Adrenal gland (tissue), 12 donors: ENCODE data around the gene FSD2. TPM values are rescaled to one million over a fixed set of nuclear protein-coding genes. Genes with fewer than 3 reads are reported as not detected.

Experiments
- DNase-seq, 7 donors: peaks; one replicate each; pipeline ENCODE4 v3.0.0-alpha.2; 2019 to 2020
- H3K27ac ChIP-seq, 5 donors: fragments of 200-600 bp; sonication (generic) in 4 of 5; 1 replicate in 3 of 5; 2 replicates in 2 of 5; pipeline versions ENCODE4 v1.5.1 to v1.8.0; 2016 to 2020; ENCODE audit warnings: mild to moderate bottlenecking in 1 of 5
- H3K27me3 ChIP-seq: fragments of 200-600 bp; 2 replicates; pipeline ENCODE4 v1.8.0; 2021
- H3K36me3 ChIP-seq, 2 donors: fragments of 200-600 bp; replicated peaks in 1 of 2; 1 replicate in 1 of 2; 2 replicates in 1 of 2; pipeline versions ENCODE4 v1.5.1 to v1.8.0; 2018 to 2022
- H3K4me1 ChIP-seq, 2 donors: fragments of 200-600 bp; replicated peaks in 1 of 2; 1 replicate in 1 of 2; 2 replicates in 1 of 2; pipeline versions ENCODE4 v1.5.1 to v1.8.0; 2018 to 2021
- H3K4me3 ChIP-seq, 4 donors: fragments of 200-600 bp; sonication (generic) in 3 of 4; one replicate each; pipeline ENCODE4 v1.5.1; 2016 to 2018
- H3K9me3 ChIP-seq, 3 donors: fragments of 200-600 bp; sonication (generic) in 1 of 3; replicated peaks in 1 of 3; 1 replicate in 2 of 3; 2 replicates in 1 of 3; pipeline versions ENCODE4 v1.5.1 to v1.8.0; 2016 to 2021
- POLR2A ChIP-seq, 2 donors: fragments of 450-650 bp; IDR thresholded peaks; one replicate each; pipeline ENCODE4 v1.6.1; 2017; ENCODE audit warnings: antibody characterized with exemption in 2 of 2, mild to moderate bottlenecking in 2 of 2, moderate library complexity in 1 of 2
- WGBS, 4 donors: extraction: QIAGEN DNeasy Blood & Tissue Kit in 2 of 4; methylation state at CpG; one replicate each; pipeline versions ENCODE4 v1.1.5 to v1.1.7; 2013 to 2017; 5-methylcytosine and 5-hydroxymethylcytosine counted together
- intact Hi-C, 2 donors: fragments of 100-400 bp; cut with DNase I; formaldehyde crosslinking; loops; one replicate each; pipeline versions ENCODE4 v1.14.1 to v1.15.0; 2022 to 2023
- polyA plus RNA-seq, 3 donors: library from polyadenylated mRNA; stranded (reverse); fragments of 200-250 nt in 2 of 3; fragments of 350-450 nt in 1 of 3; fragmentation: Illumina TruSeq in 1 of 3; extraction: RNeasy Lipid Tissue Mini Kit (QIAGEN cat#74804) in 1 of 3; gene quantifications; one replicate each; pipeline ENCODE4 v1.2.3, GENCODE V29; 2013 to 2014
- total RNA-seq, 9 donors: library from RNA; depleted of rRNA in 4 of 9; stranded (reverse); fragments of >200 nt in 4 of 9; fragments of 120-200 nt in 1 of 9; fragmentation: NEBNext Ultra II Directional in 1 of 9; extraction: Animal tissue kit (Norgen Biotek cat#: 25700) in 1 of 9; gene quantifications; one replicate each; pipeline versions ENCODE4 v1.1.0 to v1.2.4, GENCODE V29; 2013 to 2023
- TF ChIP-seq, protein P1 (sequence below), 6 experiments: fragments of 450-650 bp in 4 of 6; fragments of 200-600 bp in 2 of 6; sonication (generic) in 1 of 6; IDR thresholded peaks; 1 replicate in 5 of 6; 2 replicates in 1 of 6; pipeline versions ENCODE4 v1.5.1 to v1.8.0; 2016 to 2021; ENCODE audit warnings: antibody characterized with exemption in 6 of 6, mild to moderate bottlenecking in 2 of 6, moderate library complexity in 1 of 6
- donor health status: healthy with polysubstance abuse.
- donor health status: Bipolar disorder and iron deficiency.
- donor health status: DM: yes; HTN: yes; CAD: no.
- donor health status: DM: no; HTN: no; CAD: no.
- donor health status: DM: no; HTN: no; CAD: no.
- donor health status: DM: yes; HTN: yes; CAD: no.

FSD2 gene
- total and polyA plus RNA-seq, 12 donors = 0.03 to 0.06 TPM; not detected in 10

DNA sequence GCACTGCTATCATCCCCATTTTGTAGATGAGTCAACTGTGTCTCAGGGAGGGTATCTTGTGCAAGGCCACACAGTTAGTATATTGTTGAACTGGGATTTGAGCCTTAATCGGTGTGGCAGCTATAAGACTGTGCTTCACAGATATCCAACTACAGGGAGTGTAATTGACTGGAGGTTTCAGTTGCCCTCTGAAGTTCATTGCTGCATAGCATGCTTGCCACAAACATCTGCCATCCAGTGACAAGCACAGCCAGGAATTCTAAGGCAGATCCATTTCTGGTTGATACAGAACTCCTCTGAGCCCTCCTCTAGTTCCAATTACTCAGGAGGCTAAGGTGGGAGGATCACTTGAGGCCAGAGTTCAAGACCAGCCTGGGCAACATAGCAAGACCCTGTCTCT is 16.4 kb downstream of the FSD2 start:
- H3K27ac ChIP-seq = no peak overlapping the region
- H3K36me3 ChIP-seq = no peaks in the 10 kb centered on the region
- no peak overlapping the region for H3K4me3 ChIP-seq
- DNase-seq = no peak
- TF ChIP-seq POLR2A (IDR thresholded peaks at IDR 0.05) = no peak
- TF ChIP-seq, protein P1, sequence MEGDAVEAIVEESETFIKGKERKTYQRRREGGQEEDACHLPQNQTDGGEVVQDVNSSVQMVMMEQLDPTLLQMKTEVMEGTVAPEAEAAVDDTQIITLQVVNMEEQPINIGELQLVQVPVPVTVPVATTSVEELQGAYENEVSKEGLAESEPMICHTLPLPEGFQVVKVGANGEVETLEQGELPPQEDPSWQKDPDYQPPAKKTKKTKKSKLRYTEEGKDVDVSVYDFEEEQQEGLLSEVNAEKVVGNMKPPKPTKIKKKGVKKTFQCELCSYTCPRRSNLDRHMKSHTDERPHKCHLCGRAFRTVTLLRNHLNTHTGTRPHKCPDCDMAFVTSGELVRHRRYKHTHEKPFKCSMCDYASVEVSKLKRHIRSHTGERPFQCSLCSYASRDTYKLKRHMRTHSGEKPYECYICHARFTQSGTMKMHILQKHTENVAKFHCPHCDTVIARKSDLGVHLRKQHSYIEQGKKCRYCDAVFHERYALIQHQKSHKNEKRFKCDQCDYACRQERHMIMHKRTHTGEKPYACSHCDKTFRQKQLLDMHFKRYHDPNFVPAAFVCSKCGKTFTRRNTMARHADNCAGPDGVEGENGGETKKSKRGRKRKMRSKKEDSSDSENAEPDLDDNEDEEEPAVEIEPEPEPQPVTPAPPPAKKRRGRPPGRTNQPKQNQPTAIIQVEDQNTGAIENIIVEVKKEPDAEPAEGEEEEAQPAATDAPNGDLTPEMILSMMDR (IDR thresholded peaks at IDR 0.05) = no peak
- H3K4me1 ChIP-seq = no peaks in the 10 kb centered on the region
- intact Hi-C loops = no loop called here
- 38 to 92% (median 85%) methylated on average over 1 of the region's 1 CpG for WGBS, 4 donors
- no peaks in the 10 kb centered on the region for H3K9me3 ChIP-seq
- no peaks in the 10 kb centered on the region for H3K27me3 ChIP-seq

DNA sequence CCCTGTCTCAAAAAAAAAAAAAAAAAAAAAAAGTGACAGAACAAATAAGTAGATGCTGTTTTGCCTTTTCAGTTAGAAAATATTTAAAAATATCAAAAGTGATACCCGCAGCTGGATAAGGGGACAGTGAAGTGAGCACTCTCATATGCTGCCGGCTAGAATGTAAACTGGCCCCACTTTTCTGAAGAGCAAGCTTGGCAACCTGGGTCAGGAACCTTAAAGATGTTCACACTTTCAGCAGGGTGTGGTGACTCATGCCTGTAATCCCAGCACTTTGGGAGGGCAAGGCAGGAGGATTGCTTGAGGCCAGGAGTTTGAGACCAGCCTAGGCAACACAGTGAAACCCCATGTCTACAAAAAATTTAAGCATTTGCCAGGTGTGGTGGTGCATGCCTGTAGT is 17.4 kb downstream of the FSD2 start:
- no peak overlapping the region for H3K27ac ChIP-seq
- no peaks in the 10 kb centered on the region for H3K36me3 ChIP-seq
- intact Hi-C loops = no loop called here
- TF ChIP-seq POLR2A (IDR thresholded peaks at IDR 0.05) = no peak
- TF ChIP-seq, protein P1 (IDR thresholded peaks at IDR 0.05) = no peak
- H3K4me3 ChIP-seq = no peak overlapping the region
- WGBS, 4 donors = 88 to 100% (median 93%) methylated on average over 2 of the region's 2 CpGs
- DNase-seq = no peak
- no peaks in the 10 kb centered on the region for H3K9me3 ChIP-seq
- no peaks in the 10 kb centered on the region for H3K27me3 ChIP-seq
- H3K4me1 ChIP-seq = no peaks in the 10 kb centered on the region

DNA sequence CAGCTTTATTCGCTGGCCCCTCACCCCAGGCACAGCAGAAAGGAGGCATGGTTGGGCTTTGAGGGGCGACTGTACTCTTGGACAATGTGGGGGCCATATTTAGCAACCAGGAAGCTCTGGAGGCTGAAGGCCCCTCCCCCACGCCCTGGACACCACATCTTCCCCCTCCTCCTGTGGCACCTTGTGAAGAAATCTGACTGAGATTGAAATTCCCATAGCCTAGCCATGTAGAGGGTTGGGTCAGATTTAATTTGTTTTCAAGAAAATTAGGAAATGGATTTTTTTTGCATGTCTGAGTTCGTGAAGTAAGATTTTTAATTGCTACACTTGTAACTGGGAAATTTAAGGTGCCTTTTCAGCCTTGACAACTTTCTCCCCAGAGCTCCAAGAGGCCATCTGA is 24.5 kb downstream of the FSD2 start:
- Histone ChIP-seq H3K36me3 (no peaks in the 10 kb centered on the region), H3K4me3 (no peak overlapping the region), H3K9me3 (no peaks in the 10 kb centered on the region), H3K4me1 (no peaks in the 10 kb centered on the region), H3K27me3 (no peaks in the 10 kb centered on the region), H3K27ac (no peak overlapping the region)
- 77 to 88% (median 78%) methylated on average over 3 to 4 of the region's 4 CpGs for WGBS, 4 donors
- TF ChIP-seq POLR2A (IDR thresholded peaks at IDR 0.05) = no peak
- TF ChIP-seq, protein P1 (IDR thresholded peaks at IDR 0.05) = no peak
- intact Hi-C loops = no loop called here
- no peak for DNase-seq

DNA sequence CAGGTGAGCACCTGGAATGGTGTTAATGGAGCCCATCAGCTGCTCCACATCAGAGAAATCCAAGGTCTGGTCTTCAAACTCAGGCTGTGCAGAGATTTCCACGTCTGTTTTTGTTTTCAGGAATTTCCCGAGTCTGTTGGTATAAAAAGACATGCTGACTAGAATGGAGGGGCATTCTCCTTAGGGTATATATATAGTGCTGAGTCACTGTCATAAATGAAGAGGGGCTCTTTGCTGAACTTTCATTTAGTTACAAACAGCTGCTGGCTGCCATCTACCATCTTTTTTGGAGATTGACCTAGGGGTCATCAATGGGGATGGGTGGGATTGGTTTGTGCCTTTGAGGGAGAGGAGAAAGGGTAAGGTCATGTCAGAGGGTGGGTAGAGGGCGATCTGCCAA is 27.1 kb downstream of the FSD2 start:
- Histone ChIP-seq H3K27me3 (no peaks in the 10 kb centered on the region), H3K36me3 (no peaks in the 10 kb centered on the region), H3K9me3 (no peaks in the 10 kb centered on the region), H3K4me1 (no peaks in the 10 kb centered on the region), H3K4me3 (no peak overlapping the region), H3K27ac (no peak overlapping the region)
- TF ChIP-seq, protein P1 (IDR thresholded peaks at IDR 0.05) = no peak
- no peak for TF ChIP-seq POLR2A (IDR thresholded peaks at IDR 0.05)
- no peak for DNase-seq
- intact Hi-C loops = no loop called here
- 75 to 86% (median 83%) methylated on average over 3 of the region's 3 CpGs for WGBS, 4 donors
